ENCODE results near the gene RPL38.

Gene RPL38

DNA sequence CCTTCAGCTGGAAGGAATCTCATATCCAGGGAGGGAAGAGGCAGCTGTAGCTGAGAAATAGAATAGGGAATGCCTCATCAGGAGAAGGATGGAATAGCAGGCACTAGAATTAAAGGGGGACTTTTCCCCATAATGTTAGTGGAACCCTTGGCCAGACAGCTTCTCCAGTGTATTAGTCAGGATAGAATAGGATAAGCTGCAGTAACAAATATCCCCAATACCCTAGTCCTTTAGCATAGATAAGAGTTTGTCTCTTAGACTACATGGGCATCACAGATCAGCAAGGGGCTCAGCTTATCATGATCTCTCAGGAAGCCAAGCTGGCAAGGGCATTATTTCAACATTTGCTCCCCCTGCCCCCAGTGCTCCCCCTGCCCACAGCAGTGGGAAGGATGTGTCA is 44.7 kb upstream of the RPL38 start:
- no peaks in the 10 kb centered on the region for H3K79me2 ChIP-seq (ENCODE audit: insufficient read depth, low read depth)
- no peak overlapping the region for H3K4me3 ChIP-seq (IDR thresholded peaks at IDR 0.05; ENCODE audit: insufficient read depth, low read depth, low read length)
- no peak overlapping the region for H2AFZ ChIP-seq (ENCODE audit: low read depth)
- no peaks in the 10 kb centered on the region for H3K4me1 ChIP-seq (ENCODE audit: low read depth, poor library complexity, severe bottlenecking)
- TF ChIP-seq, protein P1, sequence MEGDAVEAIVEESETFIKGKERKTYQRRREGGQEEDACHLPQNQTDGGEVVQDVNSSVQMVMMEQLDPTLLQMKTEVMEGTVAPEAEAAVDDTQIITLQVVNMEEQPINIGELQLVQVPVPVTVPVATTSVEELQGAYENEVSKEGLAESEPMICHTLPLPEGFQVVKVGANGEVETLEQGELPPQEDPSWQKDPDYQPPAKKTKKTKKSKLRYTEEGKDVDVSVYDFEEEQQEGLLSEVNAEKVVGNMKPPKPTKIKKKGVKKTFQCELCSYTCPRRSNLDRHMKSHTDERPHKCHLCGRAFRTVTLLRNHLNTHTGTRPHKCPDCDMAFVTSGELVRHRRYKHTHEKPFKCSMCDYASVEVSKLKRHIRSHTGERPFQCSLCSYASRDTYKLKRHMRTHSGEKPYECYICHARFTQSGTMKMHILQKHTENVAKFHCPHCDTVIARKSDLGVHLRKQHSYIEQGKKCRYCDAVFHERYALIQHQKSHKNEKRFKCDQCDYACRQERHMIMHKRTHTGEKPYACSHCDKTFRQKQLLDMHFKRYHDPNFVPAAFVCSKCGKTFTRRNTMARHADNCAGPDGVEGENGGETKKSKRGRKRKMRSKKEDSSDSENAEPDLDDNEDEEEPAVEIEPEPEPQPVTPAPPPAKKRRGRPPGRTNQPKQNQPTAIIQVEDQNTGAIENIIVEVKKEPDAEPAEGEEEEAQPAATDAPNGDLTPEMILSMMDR (conservative IDR thresholded peaks at IDR 0.05; ENCODE audit: low read depth, low read length): no peak
- no peaks in the 10 kb centered on the region for H4K20me1 ChIP-seq (ENCODE audit: insufficient read depth)
- H3K36me3 ChIP-seq (ENCODE audit: insufficient read depth): no peaks in the 10 kb centered on the region
- H3K4me2 ChIP-seq: no peak overlapping the region
- no peak overlapping the region for H3K27ac ChIP-seq
- peaks cover 66% of the 10 kb centered on the region for H3K27me3 ChIP-seq (ENCODE audit: insufficient read depth, low read depth)
- H3K9ac ChIP-seq: no peak overlapping the region

DNA sequence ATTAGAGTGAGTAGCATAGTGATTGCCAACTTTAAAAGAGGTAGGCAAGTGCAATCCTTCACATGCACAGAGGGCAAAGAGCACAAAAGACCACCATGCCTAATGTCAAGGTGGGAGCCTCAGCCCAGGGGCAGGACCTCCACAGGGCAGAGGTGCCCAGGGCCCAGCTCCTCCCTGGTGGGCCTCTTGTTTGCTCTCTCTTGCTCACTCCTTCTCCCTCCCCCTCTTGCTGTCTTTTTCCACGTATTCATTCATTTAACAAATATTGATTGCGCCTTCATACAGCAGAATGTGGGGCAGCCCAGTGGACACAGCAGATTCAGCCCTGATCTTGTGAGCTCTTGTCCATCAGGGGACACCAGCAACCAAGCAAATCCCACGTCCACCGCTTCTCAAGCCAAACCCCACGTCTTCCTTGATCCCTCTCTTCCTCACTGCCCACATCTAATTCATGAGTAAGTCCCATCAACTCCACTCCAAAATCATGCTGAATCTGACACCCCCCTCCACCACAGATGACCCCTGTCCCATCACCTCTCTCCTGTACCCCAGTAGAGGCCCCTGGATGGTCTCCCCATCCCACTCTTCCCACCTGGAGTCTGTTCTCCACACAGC is 44.1 kb upstream of the RPL38 start:
- Histone ChIP-seq H4K20me1 (ENCODE audit: insufficient read depth) (no peaks in the 10 kb centered on the region), H3K9ac (no peak overlapping the region), H3K4me1 (ENCODE audit: low read depth, poor library complexity, severe bottlenecking) (no peaks in the 10 kb centered on the region), H3K79me2 (ENCODE audit: insufficient read depth, low read depth) (no peaks in the 10 kb centered on the region), H2AFZ (ENCODE audit: low read depth) (no peak overlapping the region), H3K27me3 (ENCODE audit: insufficient read depth, low read depth) (peaks cover 66% of the 10 kb centered on the region), H3K36me3 (ENCODE audit: insufficient read depth) (no peaks in the 10 kb centered on the region), H3K4me3 (IDR thresholded peaks at IDR 0.05; ENCODE audit: insufficient read depth, low read depth, low read length) (no peak overlapping the region), H3K4me2 (no peak overlapping the region), H3K27ac (no peak overlapping the region)
- TF ChIP-seq, protein P1 (conservative IDR thresholded peaks at IDR 0.05; ENCODE audit: low read depth, low read length): no peak

DNA sequence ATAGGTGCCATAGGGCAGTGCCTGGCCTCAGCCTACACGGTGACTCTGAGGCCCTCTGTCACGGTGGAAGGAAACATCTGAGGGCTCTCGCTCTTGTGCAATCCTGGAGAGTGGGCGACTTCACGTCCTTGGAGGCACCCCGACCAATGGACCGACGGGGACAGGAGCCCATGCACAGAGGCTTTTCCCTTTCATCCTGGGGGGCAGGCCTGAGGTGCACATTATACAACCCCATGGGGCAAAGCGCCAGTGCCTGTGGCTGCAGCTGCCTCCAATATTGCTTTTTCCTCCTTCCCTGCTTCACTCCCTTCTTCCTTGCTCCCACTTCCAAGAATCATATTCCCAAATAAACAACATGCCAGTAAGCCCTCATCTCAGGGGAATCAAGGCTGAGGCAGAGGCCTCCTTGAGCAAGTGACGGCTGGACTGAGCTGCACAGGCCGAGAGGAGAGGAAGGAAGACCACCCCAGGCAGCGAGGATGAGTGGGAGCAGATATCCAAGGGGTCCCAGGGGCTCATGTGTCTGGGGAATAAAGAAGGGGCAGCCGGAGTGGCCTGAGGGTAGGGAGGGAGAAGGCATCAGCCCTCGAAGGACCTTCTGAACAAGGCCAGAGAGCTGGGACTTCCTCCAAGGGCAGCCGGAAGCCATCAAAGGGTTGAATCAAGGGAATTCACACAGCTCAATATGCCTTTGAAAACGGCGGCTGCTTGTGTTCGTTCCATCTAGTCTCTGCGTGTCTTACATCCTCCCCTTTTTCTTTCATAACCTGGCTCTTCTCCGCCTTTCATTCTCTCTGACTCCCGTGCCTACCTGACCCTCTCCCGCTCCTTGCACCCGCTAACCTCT is 42.6 kb upstream of the RPL38 start:
- Histone ChIP-seq H3K4me1 (ENCODE audit: low read depth, poor library complexity, severe bottlenecking) (no peaks in the 10 kb centered on the region), H4K20me1 (ENCODE audit: insufficient read depth) (no peaks in the 10 kb centered on the region), H3K27ac (no peak overlapping the region), H3K4me3 (IDR thresholded peaks at IDR 0.05; ENCODE audit: insufficient read depth, low read depth, low read length) (no peak overlapping the region), H3K27me3 (ENCODE audit: insufficient read depth, low read depth) (peaks cover 71% of the 10 kb centered on the region), H3K79me2 (ENCODE audit: insufficient read depth, low read depth) (no peaks in the 10 kb centered on the region), H3K36me3 (ENCODE audit: insufficient read depth) (no peaks in the 10 kb centered on the region), H3K4me2 (no peak overlapping the region), H3K9ac (no peak overlapping the region), H2AFZ (ENCODE audit: low read depth) (no peak overlapping the region)
- TF ChIP-seq, protein P1 (conservative IDR thresholded peaks at IDR 0.05; ENCODE audit: low read depth, low read length): no peak

DNA sequence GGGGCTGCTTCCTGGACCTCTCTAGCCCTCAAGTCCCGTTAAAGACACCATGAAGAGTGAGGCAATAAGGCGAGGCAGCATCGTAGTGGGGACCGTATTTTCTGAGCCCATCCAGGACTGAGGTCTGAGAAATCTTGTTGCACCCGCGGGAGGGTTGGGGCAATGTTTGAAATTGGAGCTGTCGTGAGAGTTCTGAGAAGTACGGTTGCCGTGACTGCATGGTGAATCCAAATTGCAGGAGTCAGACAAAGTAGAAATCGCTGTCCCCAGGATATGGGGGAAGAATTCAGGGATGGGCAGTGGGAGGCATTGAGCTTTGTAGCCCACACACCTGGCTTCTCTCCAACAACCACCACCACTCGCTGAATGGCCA is 42.0 kb upstream of the RPL38 start:
- Histone ChIP-seq H3K4me2 (no peak overlapping the region), H3K79me2 (ENCODE audit: insufficient read depth, low read depth) (no peaks in the 10 kb centered on the region), H3K27me3 (ENCODE audit: insufficient read depth, low read depth) (peaks cover 71% of the 10 kb centered on the region), H2AFZ (ENCODE audit: low read depth) (no peak overlapping the region), H4K20me1 (ENCODE audit: insufficient read depth) (no peaks in the 10 kb centered on the region), H3K4me3 (IDR thresholded peaks at IDR 0.05; ENCODE audit: insufficient read depth, low read depth, low read length) (no peak overlapping the region), H3K4me1 (ENCODE audit: low read depth, poor library complexity, severe bottlenecking) (no peaks in the 10 kb centered on the region), H3K36me3 (ENCODE audit: insufficient read depth) (no peaks in the 10 kb centered on the region), H3K27ac (no peak overlapping the region), H3K9ac (no peak overlapping the region)
- TF ChIP-seq, protein P1 (conservative IDR thresholded peaks at IDR 0.05; ENCODE audit: low read depth, low read length): no peak
